ENCODE measurements around the gene MCTP1.

Gene MCTP1

GRCh38 chr5:94812232-94812631, 472.7 kb downstream of the MCTP1 start:
- no peak overlapping the region for H3K27ac Mint-ChIP-seq
- H3K4me1 Mint-ChIP-seq = no peaks in the 10 kb centered on the region
- ATAC-seq = no peak
- H3K4me3 Mint-ChIP-seq = no peak overlapping the region
- no peaks in the 10 kb centered on the region for H3K36me3 Mint-ChIP-seq (ENCODE audit: low read depth)
- no peaks in the 10 kb centered on the region for H3K27me3 Mint-ChIP-seq
- no peak for DNase-seq
- no peaks in the 10 kb centered on the region for H3K9me3 Mint-ChIP-seq

GRCh38 chr5:94811331-94811730, 473.6 kb downstream of the MCTP1 start:
- H3K4me1 Mint-ChIP-seq = no peaks in the 10 kb centered on the region
- no peaks in the 10 kb centered on the region for H3K27me3 Mint-ChIP-seq
- no peak for ATAC-seq
- H3K36me3 Mint-ChIP-seq (ENCODE audit: low read depth) = no peaks in the 10 kb centered on the region
- no peak for DNase-seq
- H3K27ac Mint-ChIP-seq = no peak overlapping the region
- no peak overlapping the region for H3K4me3 Mint-ChIP-seq
- H3K9me3 Mint-ChIP-seq = no peaks in the 10 kb centered on the region

- no peak overlapping the region for H3K4me3 Mint-ChIP-seq
These were observed 474.0 kb downstream of the MCTP1 start for GRCh38 chr5:94810877-94811276.

GRCh38 chr5:94810281-94810680, 474.6 kb downstream of the MCTP1 start:
- no peak for DNase-seq
- H3K27me3 Mint-ChIP-seq = no peaks in the 10 kb centered on the region
- no peaks in the 10 kb centered on the region for H3K36me3 Mint-ChIP-seq (ENCODE audit: low read depth)
- no peak for ATAC-seq
- H3K4me3 Mint-ChIP-seq = no peak overlapping the region
- H3K27ac Mint-ChIP-seq = no peak overlapping the region
- no peaks in the 10 kb centered on the region for H3K4me1 Mint-ChIP-seq
- no peaks in the 10 kb centered on the region for H3K9me3 Mint-ChIP-seq

More at GRCh38 chr5:94810877-94811276, 474.0 kb downstream of the MCTP1 start:
- Mint-ChIP-seq H3K36me3 (ENCODE audit: low read depth) (no peaks in the 10 kb centered on the region), H3K27me3 (no peaks in the 10 kb centered on the region), H3K27ac (no peak overlapping the region), H3K4me1 (no peaks in the 10 kb centered on the region), H3K9me3 (no peaks in the 10 kb centered on the region)
- ATAC-seq (no peak), DNase-seq (no peak)

GRCh38 chr5:94808497-94808896, 476.4 kb downstream of the MCTP1 start:
- no peak for DNase-seq
- Mint-ChIP-seq H3K4me3 (no peak overlapping the region), H3K27me3 (no peaks in the 10 kb centered on the region), H3K9me3 (no peaks in the 10 kb centered on the region), H3K4me1 (no peaks in the 10 kb centered on the region), H3K27ac (no peak overlapping the region), H3K36me3 (ENCODE audit: low read depth) (no peaks in the 10 kb centered on the region)
- no peak for ATAC-seq

GRCh38 chr5:94807985-94808384, 476.9 kb downstream of the MCTP1 start:
- no peak overlapping the region for H3K4me3 Mint-ChIP-seq
- no peak for ATAC-seq
- no peaks in the 10 kb centered on the region for H3K27me3 Mint-ChIP-seq
- no peak overlapping the region for H3K27ac Mint-ChIP-seq
- no peaks in the 10 kb centered on the region for H3K4me1 Mint-ChIP-seq
- DNase-seq = no peak
- H3K9me3 Mint-ChIP-seq = no peaks in the 10 kb centered on the region
- H3K36me3 Mint-ChIP-seq (ENCODE audit: low read depth) = no peaks in the 10 kb centered on the region

GRCh38 chr5:94802450-94802849, 482.4 kb downstream of the MCTP1 start:
- ATAC-seq = no peak
- no peak overlapping the region for H3K4me3 Mint-ChIP-seq
- no peaks in the 10 kb centered on the region for H3K9me3 Mint-ChIP-seq
- H3K27me3 Mint-ChIP-seq = no peaks in the 10 kb centered on the region
- DNase-seq = no peak
- no peaks in the 10 kb centered on the region for H3K4me1 Mint-ChIP-seq
- H3K27ac Mint-ChIP-seq = no peak overlapping the region
- H3K36me3 Mint-ChIP-seq (ENCODE audit: low read depth) = no peaks in the 10 kb centered on the region

GRCh38 chr5:94796586-94796985, 488.3 kb downstream of the MCTP1 start:
- Mint-ChIP-seq H3K27me3 (no peaks in the 10 kb centered on the region), H3K27ac (no peak overlapping the region), H3K9me3 (no peaks in the 10 kb centered on the region), H3K4me3 (no peak overlapping the region), H3K4me1 (peaks cover 35% of the 10 kb centered on the region), H3K36me3 (ENCODE audit: low read depth) (no peaks in the 10 kb centered on the region)
- ATAC-seq (no peak), DNase-seq (no peak)

- DNase-seq (no peak), ATAC-seq (peak; percentile 80)
- Mint-ChIP-seq H3K4me1 (peaks cover 35% of the 10 kb centered on the region), H3K9me3 (no peaks in the 10 kb centered on the region), H3K36me3 (ENCODE audit: low read depth) (no peaks in the 10 kb centered on the region), H3K27ac (peak overlapping the region; percentile 93), H3K27me3 (no peaks in the 10 kb centered on the region), H3K4me3 (peak overlapping the region; percentile 61)
These were observed 491.1 kb downstream of the MCTP1 start for GRCh38 chr5:94793816-94794198.

GRCh38 chr5:94793113-94793815, 491.6 kb downstream of the MCTP1 start:
- DNase-seq (no peak), ATAC-seq (peak; percentile 99)
- H3K4me1 Mint-ChIP-seq = peaks cover 37% of the 10 kb centered on the region
- H3K36me3 Mint-ChIP-seq (ENCODE audit: low read depth) = no peaks in the 10 kb centered on the region
- H3K27ac Mint-ChIP-seq = peak overlapping the region; percentile 93
- no peaks in the 10 kb centered on the region for H3K9me3 Mint-ChIP-seq
- H3K27me3 Mint-ChIP-seq = no peaks in the 10 kb centered on the region
- H3K4me3 Mint-ChIP-seq = peak overlapping the region; percentile 61

GRCh38 chr5:94791829-94792228, 493.1 kb downstream of the MCTP1 start:
- ATAC-seq (no peak), DNase-seq (no peak)
- Mint-ChIP-seq H3K27me3 (no peaks in the 10 kb centered on the region), H3K4me3 (no peak overlapping the region), H3K27ac (no peak overlapping the region), H3K36me3 (ENCODE audit: low read depth) (no peaks in the 10 kb centered on the region), H3K4me1 (peaks cover 37% of the 10 kb centered on the region), H3K9me3 (no peaks in the 10 kb centered on the region)

GRCh38 chr5:94788527-94788926, 496.4 kb downstream of the MCTP1 start:
- H3K36me3 Mint-ChIP-seq (ENCODE audit: low read depth) = no peaks in the 10 kb centered on the region
- no peak overlapping the region for H3K27ac Mint-ChIP-seq

GRCh38 chr5:94784536-94785505, 500.1 kb downstream of the MCTP1 start:
- Mint-ChIP-seq H3K9me3 (no peaks in the 10 kb centered on the region), H3K27ac (no peak overlapping the region), H3K4me3 (no peak overlapping the region), H3K27me3 (no peaks in the 10 kb centered on the region), H3K4me1 (peaks cover 2% of the 10 kb centered on the region), H3K36me3 (ENCODE audit: low read depth) (no peaks in the 10 kb centered on the region)
- no peak for ATAC-seq
- no peak for DNase-seq

More at GRCh38 chr5:94788527-94788926, 496.4 kb downstream of the MCTP1 start:
- no peaks in the 10 kb centered on the region for H3K9me3 Mint-ChIP-seq
- no peak overlapping the region for H3K4me3 Mint-ChIP-seq
- DNase-seq = no peak
- no peaks in the 10 kb centered on the region for H3K27me3 Mint-ChIP-seq
- peaks cover 16% of the 10 kb centered on the region for H3K4me1 Mint-ChIP-seq
- no peak for ATAC-seq

- no peak for ATAC-seq
- Mint-ChIP-seq H3K27me3 (peaks cover 5% of the 10 kb centered on the region), H3K36me3 (ENCODE audit: low read depth) (no peaks in the 10 kb centered on the region), H3K4me1 (no peaks in the 10 kb centered on the region), H3K27ac (no peak overlapping the region), H3K4me3 (no peak overlapping the region), H3K9me3 (no peaks in the 10 kb centered on the region)
- DNase-seq = no peak
These were observed 502.5 kb downstream of the MCTP1 start for GRCh38 chr5:94782383-94782782.

GRCh38 chr5:94779684-94780083, 505.2 kb downstream of the MCTP1 start:
- Mint-ChIP-seq H3K27ac (no peak overlapping the region), H3K4me1 (no peaks in the 10 kb centered on the region), H3K27me3 (peaks cover 7% of the 10 kb centered on the region), H3K4me3 (no peak overlapping the region), H3K36me3 (ENCODE audit: low read depth) (no peaks in the 10 kb centered on the region), H3K9me3 (no peaks in the 10 kb centered on the region)
- no peak for DNase-seq
- no peak for ATAC-seq
